Smooth muscle cell (in vitro differentiated cells): ENCODE results near the gene KLRF2. TPM values are rescaled to one million over a fixed set of nuclear protein-coding genes. Genes with fewer than 3 reads are reported as not detected.

Source experiments
- DNase-seq: peaks from one replicate; lab custom pipeline; 2025; ENCODE audit not compliant: unreplicated experiment; lab: John Stamatoyannopoulos, UW
- H2AFZ ChIP-seq: fragments of 200-600 bp; sonication (generic); 2 replicates; pipeline ENCODE4 v1.6.0; 2016; ENCODE audit warnings: antibody characterized with exemption, low read depth, mild to moderate bottlenecking
- H3F3A ChIP-seq: fragments of 200-600 bp; sonication (generic); 2 replicates; pipeline ENCODE4 v1.6.0; 2017; ENCODE audit warnings: antibody characterized with exemption, low read depth
- H3K27ac ChIP-seq: fragments of 200-600 bp; sonication (generic); 2 replicates; pipeline ENCODE4 v1.5.1; 2016; ENCODE audit warnings: low read depth, mild to moderate bottlenecking
- H3K27me3 ChIP-seq: fragments of 200-600 bp; sonication (generic); 2 replicates; pipeline ENCODE4 v1.6.1; 2016; ENCODE audit warnings: low read depth, mild to moderate bottlenecking
- H3K36me3 ChIP-seq: fragments of 200-600 bp; sonication (generic); 2 replicates; pipeline ENCODE4 v1.5.1; 2016; ENCODE audit warnings: low read depth
- H3K4me1 ChIP-seq: fragments of 200-600 bp; sonication (generic); 2 replicates; pipeline ENCODE4 v1.5.1; 2016; ENCODE audit warnings: low read depth
- H3K4me2 ChIP-seq: fragments of 200-600 bp; sonication (generic); 2 replicates; pipeline ENCODE4 v1.6.0; 2016; ENCODE audit warnings: mild to moderate bottlenecking
- H3K4me3 ChIP-seq: fragments of 200-600 bp; sonication (generic); 2 replicates; pipeline ENCODE4 v1.5.1; 2016; ENCODE audit warnings: mild to moderate bottlenecking
- H3K79me2 ChIP-seq: fragments of 200-600 bp; sonication (generic); 2 replicates; pipeline ENCODE4 v1.6.0; 2016; ENCODE audit warnings: low read depth, mild to moderate bottlenecking
- H3K9ac ChIP-seq: fragments of 200-600 bp; sonication (generic); 2 replicates; pipeline ENCODE4 v1.6.0; 2016; ENCODE audit warnings: low read depth
- H3K9me3 ChIP-seq: fragments of 200-600 bp; sonication (generic); replicated peaks from 2 replicates; pipeline ENCODE4 v1.5.1; 2016; ENCODE audit warnings: low read depth
- H4K20me1 ChIP-seq: fragments of 200-600 bp; sonication (generic); 2 replicates; pipeline ENCODE4 v1.6.0; 2016; ENCODE audit warnings: low read depth
- CTCF ChIP-seq: fragments of 200-600 bp; sonication (generic); IDR thresholded peaks from 2 replicates; pipeline ENCODE4 v1.5.1; 2017; ENCODE audit warnings: borderline replicate concordance, mild to moderate bottlenecking, antibody characterized with exemption; ENCODE audit not compliant: insufficient read depth, poor library complexity, severe bottlenecking
- WGBS: methylation state at CpG from one replicate; pipeline ENCODE4 v1.1.7; 2016; ENCODE audit warnings: low lambda C conversion rate; 5-methylcytosine and 5-hydroxymethylcytosine counted together
- polyA plus RNA-seq: library from polyadenylated mRNA; unstranded; fragments of >200 nt; fragmentation: Nextera tagmentation; extraction: Ambion mirVana; gene quantifications from 2 replicates; pipeline ENCODE4 v1.2.1, GENCODE V29; 2016
- total RNA-seq: library from RNA; depleted of rRNA; stranded (reverse); fragments of >200 nt; gene quantifications from 2 replicates; pipeline ENCODE4 v1.2.3, GENCODE V29; 2014

The KLRF2 gene
- total and polyA plus RNA-seq, 2 experiments from 2014 or later, result not detected

GRCh38 chr12:9928607-9929006, 47.3 kb downstream of the KLRF2 start:
- no peak for DNase-seq
- no peaks in the 10 kb centered on the region for H3F3A ChIP-seq
- no peak overlapping the region for H3K27ac ChIP-seq
- no peaks in the 10 kb centered on the region for H3K4me1 ChIP-seq
- H3K4me2 ChIP-seq, result no peak overlapping the region
- H3K27me3 ChIP-seq, result no peaks in the 10 kb centered on the region
- no peaks in the 10 kb centered on the region for H4K20me1 ChIP-seq
- H2AFZ ChIP-seq, result no peak overlapping the region
- no peak overlapping the region for H3K4me3 ChIP-seq
- H3K9me3 ChIP-seq, result no peaks in the 10 kb centered on the region
- TF ChIP-seq CTCF, result no peak
- WGBS, result 90% methylated on average over 3 of the region's 3 CpGs
- H3K79me2 ChIP-seq, result no peaks in the 10 kb centered on the region
- no peaks in the 10 kb centered on the region for H3K36me3 ChIP-seq
- no peak overlapping the region for H3K9ac ChIP-seq

GRCh38 chr12:9931245-9931644, 50.0 kb downstream of the KLRF2 start:
- Histone ChIP-seq H2AFZ (peak overlapping the region; percentile 32), H3K27me3 (no peaks in the 10 kb centered on the region), H3K4me3 (no peak overlapping the region), H3K36me3 (no peaks in the 10 kb centered on the region), H3F3A (no peaks in the 10 kb centered on the region), H3K4me1 (no peaks in the 10 kb centered on the region), H3K4me2 (no peak overlapping the region), H4K20me1 (no peaks in the 10 kb centered on the region), H3K9me3 (no peaks in the 10 kb centered on the region), H3K27ac (no peak overlapping the region), H3K79me2 (no peaks in the 10 kb centered on the region), H3K9ac (no peak overlapping the region)
- DNase-seq, result no peak
- no peak for TF ChIP-seq CTCF
- WGBS, result 77% methylated on average over 3 of the region's 3 CpGs

GRCh38 chr12:9932270-9932669, 51.0 kb downstream of the KLRF2 start, which contains the start of gene CLEC2A:
CLEC2A (minus strand) TSS chr12:9932370; CDS start chr12:9932329, 41 bp downstream.
- Histone ChIP-seq H2AFZ (peak within 1 kb of the TSS; percentile 32), H3K36me3 (no peaks in the 10 kb centered on the region), H3K9ac (no peak within 1 kb of the TSS), H3K9me3 (no peaks in the 10 kb centered on the region), H3F3A (no peaks in the 10 kb centered on the region), H3K4me1 (no peaks in the 10 kb centered on the region), H3K79me2 (no peaks in the 10 kb centered on the region), H3K4me2 (no peak within 1 kb of the TSS), H3K4me3 (no peak within 1 kb of the TSS), H3K27me3 (no peaks in the 10 kb centered on the region), H3K27ac (no peak within 1 kb of the TSS), H4K20me1 (no peaks in the 10 kb centered on the region)
- WGBS, result 78% methylated on average over 6 of the region's 6 CpGs
- TF ChIP-seq CTCF, result no peak
- DNase-seq, result no peak

- H3K27me3 ChIP-seq, result no peaks in the 10 kb centered on the region
- no peak overlapping the region for H3K27ac ChIP-seq
- TF ChIP-seq CTCF, result no peak
- H3K79me2 ChIP-seq, result no peaks in the 10 kb centered on the region
- no peaks in the 10 kb centered on the region for H3K36me3 ChIP-seq
- no peak for DNase-seq
- H3K4me3 ChIP-seq, result no peak overlapping the region
- no peak overlapping the region for H2AFZ ChIP-seq
- no peaks in the 10 kb centered on the region for H4K20me1 ChIP-seq
- H3K4me2 ChIP-seq, result no peak overlapping the region
- 62% methylated on average over 2 of the region's 2 CpGs for WGBS
- H3K9ac ChIP-seq, result no peak overlapping the region
- H3K9me3 ChIP-seq, result no peaks in the 10 kb centered on the region
- no peaks in the 10 kb centered on the region for H3K4me1 ChIP-seq
- H3F3A ChIP-seq, result no peaks in the 10 kb centered on the region
These were observed 52.7 kb downstream of the KLRF2 start for GRCh38 chr12:9933958-9934357.
